ENCODE data around the gene HID1. TPM values are rescaled to one million over a fixed set of nuclear protein-coding genes. Genes with fewer than 3 reads are reported as not detected.
A peak's percentile ranks its signal among the peaks of the same experiment; 100 is the strongest.

Gene HID1
- total RNA-seq, 2 donors from 2014 or later: 87.1 to 101 TPM

DNA sequence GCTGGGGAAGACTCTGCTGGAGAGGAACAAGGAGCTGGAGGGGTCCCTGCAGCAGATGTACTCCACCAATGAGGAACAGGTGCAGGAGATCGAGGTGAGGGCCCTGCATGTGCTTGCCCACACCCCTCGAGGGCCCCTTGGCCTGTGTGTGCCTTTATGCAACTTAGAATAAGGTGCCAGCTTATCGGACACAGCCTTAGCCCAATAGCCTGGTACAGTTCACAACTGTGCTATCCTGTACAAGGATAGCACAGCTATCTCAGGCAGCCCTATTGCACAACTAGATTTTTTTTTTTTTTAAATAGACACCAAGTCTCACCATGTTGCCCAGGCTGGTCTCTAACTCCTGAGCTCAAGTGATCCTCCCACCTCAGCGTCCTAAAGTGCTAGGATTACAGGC is 27.0 kb upstream of the HID1 start:
- Histone ChIP-seq H3K4me3 (no peak overlapping the region), H3K36me3 (no peaks in the 10 kb centered on the region), H3K27me3 (replicated peaks; ENCODE audit: insufficient read depth) (no peaks in the 10 kb centered on the region), H3K9me3 (no peaks in the 10 kb centered on the region), H3K4me1 (replicated peaks) (no peaks in the 10 kb centered on the region), H3K27ac (no peak overlapping the region)
- no peak for DNase-seq (ENCODE audit: low spot score)
- intact Hi-C loops (cut with DNase I): no loop called here
- no peak for TF ChIP-seq POLR2AphosphoS5 (IDR thresholded peaks at IDR 0.05)
- TF ChIP-seq CTCF (IDR thresholded peaks at IDR 0.05): no peak
- no peak for TF ChIP-seq POLR2A (IDR thresholded peaks at IDR 0.05)
- 85% methylated on average over 4 of the region's 4 CpGs for WGBS

GRCh38 chr17:74998783-74999182 is 26.2 kb upstream of the HID1 start:
- Histone ChIP-seq H3K36me3 (no peaks in the 10 kb centered on the region), H3K27me3 (replicated peaks; ENCODE audit: insufficient read depth) (no peaks in the 10 kb centered on the region), H3K4me3 (no peak overlapping the region), H3K27ac (no peak overlapping the region), H3K4me1 (replicated peaks) (no peaks in the 10 kb centered on the region), H3K9me3 (no peaks in the 10 kb centered on the region)
- 90% methylated on average over 6 of the region's 6 CpGs for WGBS
- TF ChIP-seq POLR2A (IDR thresholded peaks at IDR 0.05) (no peak), CTCF (IDR thresholded peaks at IDR 0.05) (no peak), POLR2AphosphoS5 (IDR thresholded peaks at IDR 0.05) (no peak)
- intact Hi-C loops (cut with DNase I): no loop called here
- no peak for DNase-seq (ENCODE audit: low spot score)

- no peaks in the 10 kb centered on the region for H3K9me3 ChIP-seq
- H3K4me1 ChIP-seq (replicated peaks): no peaks in the 10 kb centered on the region
- intact Hi-C loops (cut with DNase I): no loop called here
- no peaks in the 10 kb centered on the region for H3K36me3 ChIP-seq
- no peak overlapping the region for H3K27ac ChIP-seq
- no peak for DNase-seq (ENCODE audit: low spot score)
- TF ChIP-seq POLR2AphosphoS5 (IDR thresholded peaks at IDR 0.05) (no peak), POLR2A (IDR thresholded peaks at IDR 0.05) (no peak), CTCF (IDR thresholded peaks at IDR 0.05) (no peak)
- no peaks in the 10 kb centered on the region for H3K27me3 ChIP-seq (replicated peaks; ENCODE audit: insufficient read depth)
- WGBS: 83% methylated on average over 5 of the region's 5 CpGs
- H3K4me3 ChIP-seq: no peak overlapping the region
These were observed 23.3 kb upstream of the HID1 start for GRCh38 chr17:74995847-74996246.

- 65% methylated on average over 7 of the region's 7 CpGs for WGBS
- Histone ChIP-seq H3K9me3 (no peaks in the 10 kb centered on the region), H3K27ac (no peak overlapping the region), H3K4me3 (no peak overlapping the region), H3K4me1 (replicated peaks) (no peaks in the 10 kb centered on the region), H3K36me3 (no peaks in the 10 kb centered on the region), H3K27me3 (replicated peaks; ENCODE audit: insufficient read depth) (no peaks in the 10 kb centered on the region)
- no peak for DNase-seq (ENCODE audit: low spot score)
- no peak for TF ChIP-seq CTCF (IDR thresholded peaks at IDR 0.05)
- no peak for TF ChIP-seq POLR2AphosphoS5 (IDR thresholded peaks at IDR 0.05)
- TF ChIP-seq POLR2A (IDR thresholded peaks at IDR 0.05): no peak
- intact Hi-C loops (cut with DNase I): no loop called here
These were observed 21.9 kb upstream of the HID1 start for GRCh38 chr17:74994440-74994839.

- no peaks in the 10 kb centered on the region for H3K4me1 ChIP-seq (replicated peaks)
- H3K27me3 ChIP-seq (replicated peaks; ENCODE audit: insufficient read depth): no peaks in the 10 kb centered on the region
- TF ChIP-seq POLR2AphosphoS5 (IDR thresholded peaks at IDR 0.05) (no peak), CTCF (IDR thresholded peaks at IDR 0.05) (no peak), POLR2A (IDR thresholded peaks at IDR 0.05) (no peak)
- no peak overlapping the region for H3K4me3 ChIP-seq
- H3K9me3 ChIP-seq: no peaks in the 10 kb centered on the region
- peak overlapping the region in 1 of 2 donors; percentile 61 for H3K27ac ChIP-seq
- no peak for DNase-seq (ENCODE audit: low spot score)
- intact Hi-C loops (cut with DNase I): no loop called here
- 33% methylated on average over 2 of the region's 2 CpGs for WGBS
- no peaks in the 10 kb centered on the region for H3K36me3 ChIP-seq
These were observed 19.7 kb upstream of the HID1 start for GRCh38 chr17:74992223-74992622.
